Measurements from ENCODE around the gene KASH5. TPM values are rescaled to one million over a fixed set of nuclear protein-coding genes. Genes with fewer than 3 reads are reported as not detected.
A peak's percentile ranks its signal among the peaks of the same experiment; 100 is the strongest.

Gene KASH5, protein sequence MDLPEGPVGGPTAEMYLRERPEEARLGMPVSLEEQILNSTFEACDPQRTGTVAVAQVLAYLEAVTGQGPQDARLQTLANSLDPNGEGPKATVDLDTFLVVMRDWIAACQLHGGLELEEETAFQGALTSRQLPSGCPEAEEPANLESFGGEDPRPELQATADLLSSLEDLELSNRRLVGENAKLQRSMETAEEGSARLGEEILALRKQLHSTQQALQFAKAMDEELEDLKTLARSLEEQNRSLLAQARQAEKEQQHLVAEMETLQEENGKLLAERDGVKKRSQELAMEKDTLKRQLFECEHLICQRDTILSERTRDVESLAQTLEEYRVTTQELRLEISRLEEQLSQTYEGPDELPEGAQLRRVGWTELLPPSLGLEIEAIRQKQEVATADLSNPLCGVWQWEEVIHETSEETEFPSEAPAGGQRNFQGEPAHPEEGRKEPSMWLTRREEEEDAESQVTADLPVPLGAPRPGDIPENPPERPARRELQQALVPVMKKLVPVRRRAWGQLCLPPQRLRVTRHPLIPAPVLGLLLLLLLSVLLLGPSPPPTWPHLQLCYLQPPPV
- under 1 TPM; 0.14 to 0.57 (median 0.45) TPM for polyA plus RNA-seq (ENCODE audit: insufficient read length in 3 of 3)
- long read RNA-seq, donor 1: 0 reads
- long read RNA-seq, donor 2: 0 reads
- long read RNA-seq, donor 3: 0 reads
- long read RNA-seq, donor 4: 0 reads
- long read RNA-seq, donor 5: 0 reads
- long read RNA-seq, donor 6: 0 reads
- long read RNA-seq, donor 7: 0 reads
- long read RNA-seq, donor 8: 0 reads
- long read RNA-seq, donor 9: 0 reads
- long read RNA-seq, donor 10: 0 reads
- long read RNA-seq, donor 11: 0 reads
- long read RNA-seq, donor 12: 0 reads
- long read RNA-seq, donor 13, partial matches to known transcripts: 63 of 116 reads
- long read RNA-seq, donor 13, other reads (novel, unspliced or antisense): 53 of 116 reads
- long read RNA-seq, donor 14: 0 reads
- long read RNA-seq, donor 15: 0 reads
- long read RNA-seq, donor 16: 0 reads

DNA sequence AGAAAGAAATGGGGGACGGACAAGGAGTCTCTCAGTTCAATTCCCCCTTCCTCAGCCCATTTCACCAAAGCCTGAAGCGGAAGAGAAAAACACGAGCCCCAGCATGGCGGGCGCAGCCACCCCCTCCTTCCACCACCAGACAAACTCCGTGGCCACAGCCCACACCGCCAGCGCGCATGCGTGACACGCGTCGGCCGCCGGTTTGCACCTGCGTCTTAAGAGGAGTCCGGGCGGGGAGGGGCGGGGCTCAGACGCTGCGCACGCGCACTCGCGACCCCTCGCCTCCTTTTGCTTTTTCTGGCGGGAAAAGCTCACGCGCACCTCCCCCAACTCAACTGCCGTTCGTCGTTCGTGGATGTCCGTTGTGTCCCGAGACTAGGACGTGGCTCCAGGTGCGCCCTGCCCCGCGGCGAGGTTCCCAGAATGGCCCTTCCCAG is at the start of gene KASH5:
TSS of gene KASH5 (plus strand) at position 314 of the 437 bp plus-strand sequence. CDS start 2,635 bp downstream, outside the sequence.
- peak in 3 of 11 donors; percentile 18 to 26 (median 18) for DNase-seq (ENCODE audit: extremely low read depth in 1 of 11, low read depth in 9 of 11, low spot score in 4 of 11)

DNA sequence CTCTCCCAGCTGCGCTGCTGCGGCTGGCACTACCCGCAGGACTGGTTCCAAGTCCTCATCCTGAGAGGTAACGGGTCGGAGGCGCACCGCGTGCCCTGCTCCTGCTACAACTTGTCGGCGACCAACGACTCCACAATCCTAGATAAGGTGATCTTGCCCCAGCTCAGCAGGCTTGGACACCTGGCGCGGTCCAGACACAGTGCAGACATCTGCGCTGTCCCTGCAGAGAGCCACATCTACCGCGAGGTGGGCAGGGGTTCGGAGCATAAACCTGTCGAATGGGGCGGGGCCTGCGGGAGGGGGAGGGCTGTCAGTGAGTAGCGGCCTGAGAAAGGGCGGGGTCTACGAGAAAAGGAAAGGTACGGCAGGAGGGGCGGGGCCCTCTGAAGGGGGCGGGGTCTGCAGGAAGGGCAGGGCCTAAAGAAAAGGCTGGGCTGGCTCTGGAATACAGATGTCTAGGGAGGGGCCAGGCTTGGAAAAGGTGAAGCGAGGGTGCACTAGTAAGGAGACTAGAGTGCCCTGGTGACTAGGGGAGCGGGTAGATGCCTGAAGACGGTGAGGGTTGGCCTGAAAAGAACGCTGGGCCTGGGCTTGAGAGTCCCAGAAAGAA is 49.3 kb upstream of the KASH5 start:
- peak in 7 of 11 donors; percentile 59 to 83 (median 74) for DNase-seq (ENCODE audit: extremely low read depth in 1 of 11, low read depth in 9 of 11, low spot score in 4 of 11)

DNA sequence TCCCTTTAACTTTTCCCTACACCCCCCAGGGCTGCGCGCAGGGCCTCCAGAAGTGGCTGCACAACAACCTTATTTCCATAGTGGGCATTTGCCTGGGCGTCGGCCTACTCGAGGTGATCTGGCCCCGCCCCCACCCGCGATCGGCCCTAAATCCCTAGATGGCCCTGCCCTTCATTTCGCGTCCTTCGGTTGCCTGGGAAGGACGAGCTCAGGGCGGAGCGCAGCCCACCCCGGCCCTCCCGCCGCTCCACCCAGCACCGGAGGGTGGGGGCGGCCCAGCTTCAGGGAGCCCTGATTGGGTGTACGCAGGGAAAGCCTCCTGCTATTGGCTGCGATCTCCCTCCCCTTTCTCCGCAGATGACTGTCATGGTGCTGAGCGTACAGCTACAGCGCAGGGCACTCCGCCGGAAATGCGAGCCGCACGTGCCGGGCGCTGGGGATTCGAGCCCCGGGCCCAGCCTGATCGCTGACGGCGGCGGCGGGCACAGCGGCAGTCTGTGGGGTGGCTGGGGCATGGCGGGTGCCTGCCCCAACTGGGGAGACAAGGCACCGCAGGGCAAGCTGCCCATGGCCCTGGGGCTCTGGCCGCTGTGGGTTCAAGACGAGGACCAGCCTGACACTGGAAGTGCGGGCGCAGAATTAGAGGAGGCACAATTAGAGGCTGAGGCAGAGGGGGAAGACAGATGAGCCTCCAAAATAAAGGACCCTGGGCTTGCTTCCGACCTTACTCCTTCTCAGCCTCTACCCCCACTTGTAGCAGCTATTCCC is 48.6 kb upstream of the KASH5 start:
- DNase-seq (ENCODE audit: extremely low read depth in 1 of 11, low read depth in 9 of 11, low spot score in 4 of 11): peak; percentile 77 to 92 (median 87)

DNA sequence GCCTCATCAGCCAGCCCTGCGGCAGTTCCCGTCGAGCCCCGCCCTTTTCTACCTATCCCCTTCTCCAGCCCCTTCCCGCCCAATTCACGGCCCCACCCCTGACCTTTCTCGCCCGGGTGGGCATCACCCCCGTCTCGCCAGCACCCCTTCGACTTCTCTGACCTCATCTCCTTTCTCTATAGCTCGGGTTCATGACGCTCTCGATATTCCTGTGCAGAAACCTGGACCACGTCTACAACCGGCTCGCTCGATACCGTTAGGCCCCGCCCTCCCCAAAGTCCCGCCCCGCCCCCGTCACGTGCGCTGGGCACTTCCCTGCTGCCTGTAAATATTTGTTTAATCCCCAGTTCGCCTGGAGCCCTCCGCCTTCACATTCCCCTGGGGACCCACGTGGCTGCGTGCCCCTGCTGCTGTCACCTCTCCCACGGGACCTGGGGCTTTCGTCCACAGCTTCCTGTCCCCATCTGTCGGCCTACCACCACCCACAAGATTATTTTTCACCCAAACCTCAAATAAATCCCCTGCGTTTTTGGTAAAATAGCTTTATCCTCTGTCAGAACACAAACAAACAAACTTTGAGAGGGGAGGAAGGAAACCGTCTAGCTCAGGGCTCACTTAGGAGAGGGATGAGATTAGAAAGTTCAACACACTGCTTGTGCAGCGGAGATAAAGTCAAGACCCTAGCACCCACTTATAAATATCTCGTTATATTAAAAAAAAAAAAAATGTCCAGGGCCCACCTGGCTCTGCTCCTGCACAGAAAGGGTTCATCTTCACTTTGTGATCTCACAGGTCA is 47.8 kb upstream of the KASH5 start:
- DNase-seq (ENCODE audit: extremely low read depth in 1 of 11, low read depth in 9 of 11, low spot score in 4 of 11): peak in 2 of 11 donors; percentile 44 to 45

DNA sequence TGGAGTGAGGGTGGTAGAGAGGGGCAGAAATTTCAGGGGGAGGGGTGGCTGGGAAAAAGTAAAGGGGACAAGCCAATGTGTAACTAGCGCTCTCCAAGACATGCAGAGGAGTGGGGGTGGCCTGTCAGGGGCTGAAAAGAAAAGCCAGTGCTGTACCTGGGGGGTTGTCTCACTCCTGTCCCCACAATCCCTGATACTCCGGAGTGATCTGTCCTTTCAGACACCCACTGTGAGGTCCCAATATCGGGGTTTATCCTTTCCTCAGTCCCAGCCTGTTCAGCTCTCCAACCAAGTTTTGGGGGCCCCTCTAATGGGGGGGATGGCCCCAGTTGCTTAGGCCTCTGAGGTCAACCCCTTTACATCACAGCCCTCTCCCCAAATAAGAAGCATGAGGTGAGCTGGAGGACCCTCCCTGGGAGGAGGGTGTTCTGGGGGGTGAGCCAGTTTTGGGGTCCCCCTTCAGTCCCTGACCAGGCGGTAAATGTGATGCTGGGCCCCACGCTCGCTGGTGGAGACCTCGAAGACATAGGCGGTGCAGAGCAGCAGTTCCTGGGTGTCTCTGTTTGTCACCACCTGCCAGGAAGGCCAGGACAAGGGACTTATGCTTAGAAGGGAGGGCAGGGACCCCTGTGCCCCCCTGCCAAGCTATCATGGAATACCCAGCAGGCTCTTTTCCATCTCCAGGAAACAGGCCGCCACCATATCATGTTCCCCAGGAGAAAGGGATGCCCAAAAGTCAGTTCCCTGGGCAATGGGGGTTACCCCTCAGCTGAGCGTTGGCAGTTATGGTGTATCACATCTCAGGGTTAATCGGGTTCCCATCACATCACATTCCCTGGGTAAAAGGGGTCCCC is 47.0 kb upstream of the KASH5 start:
- DNase-seq (ENCODE audit: extremely low read depth in 1 of 11, low read depth in 9 of 11, low spot score in 4 of 11): no peak

DNA sequence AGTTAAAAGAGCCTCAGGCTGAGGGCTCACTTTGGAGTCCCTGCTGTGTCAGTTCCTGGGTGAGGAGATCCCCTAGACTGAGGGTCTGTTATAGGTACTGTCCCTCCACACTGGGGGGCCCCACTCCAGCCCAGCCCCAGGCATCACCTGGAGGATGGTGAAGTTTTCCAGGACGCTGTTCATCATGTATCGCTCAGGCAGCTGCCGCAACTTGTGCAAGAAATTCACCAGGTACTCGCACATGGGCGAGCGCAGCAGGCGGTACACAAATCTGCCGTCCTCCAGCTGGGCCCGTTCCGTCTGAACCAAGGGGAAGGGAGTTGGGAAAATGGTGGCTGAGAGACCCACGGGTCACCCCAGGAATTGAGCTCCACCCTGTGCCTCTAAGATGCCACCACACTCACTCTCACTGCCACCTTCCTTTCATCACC is 45.7 kb upstream of the KASH5 start:
- no peak for DNase-seq (ENCODE audit: extremely low read depth in 1 of 11, low read depth in 9 of 11, low spot score in 4 of 11)

DNA sequence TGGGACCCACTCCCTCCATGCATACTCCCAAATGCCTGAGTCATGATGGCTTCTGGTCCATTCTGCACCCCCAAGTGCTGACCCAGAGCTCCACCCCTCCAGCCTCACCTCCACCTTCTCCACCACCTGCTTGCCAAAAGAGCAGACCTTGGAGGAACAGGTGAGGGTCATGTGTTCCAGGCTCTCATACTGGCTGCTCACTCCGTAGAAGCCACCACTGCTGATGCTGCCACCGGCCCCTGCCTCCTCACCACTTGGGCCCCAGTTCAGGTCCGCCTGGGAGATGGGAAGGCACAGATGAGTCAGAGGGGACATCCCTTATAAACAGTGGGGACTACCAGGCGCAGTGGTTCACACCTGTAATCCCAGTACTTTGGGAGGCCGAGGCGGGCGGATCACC is 44.9 kb upstream of the KASH5 start:
- no peak for DNase-seq (ENCODE audit: extremely low read depth in 1 of 11, low read depth in 9 of 11, low spot score in 4 of 11)

DNA sequence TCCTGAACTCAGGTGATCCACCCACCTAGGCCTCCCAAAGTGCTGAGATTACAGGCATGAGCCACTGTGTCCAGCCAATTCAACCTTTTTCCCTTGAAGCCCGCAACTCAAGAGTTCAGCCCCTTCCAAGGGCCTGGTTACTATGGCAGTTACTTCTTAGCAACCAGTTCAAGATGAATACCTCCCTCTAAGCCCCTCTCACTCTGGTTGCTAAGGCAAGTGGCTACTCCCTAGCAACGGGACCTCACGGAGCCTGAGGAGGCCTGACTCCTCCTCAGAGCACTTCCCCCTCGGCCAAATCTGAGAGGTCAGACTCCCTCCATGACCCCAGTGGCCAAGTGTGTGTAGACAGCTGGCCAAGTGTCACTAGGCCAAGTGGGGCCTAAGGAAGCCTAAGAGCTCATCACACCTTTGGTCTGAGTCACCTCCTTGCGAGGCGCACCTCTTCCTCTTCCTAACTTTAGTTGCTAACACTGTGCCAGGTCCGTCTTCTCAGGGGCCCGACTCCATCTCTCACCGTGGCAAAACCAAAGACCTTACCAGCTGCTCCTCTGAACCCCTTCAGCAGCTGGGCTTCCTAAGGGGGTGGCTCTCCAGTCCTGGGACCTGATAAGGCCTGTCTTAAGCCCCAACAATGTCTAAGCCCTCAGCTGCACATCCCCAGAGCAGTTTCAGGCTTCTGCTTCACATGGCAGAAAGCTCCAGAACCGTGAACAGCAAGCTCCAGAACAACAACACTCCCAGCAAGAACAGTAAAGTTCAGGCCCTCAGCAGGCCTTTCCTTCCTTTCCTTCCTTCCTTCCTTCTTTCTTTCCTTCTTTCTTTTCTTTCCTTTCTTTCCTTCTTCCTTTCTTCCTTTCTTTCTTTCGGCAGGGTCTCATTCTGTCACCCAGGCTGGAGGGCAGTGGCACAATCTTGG is 43.3 kb upstream of the KASH5 start:
- DNase-seq (ENCODE audit: extremely low read depth in 1 of 11, low read depth in 9 of 11, low spot score in 4 of 11): no peak

DNA sequence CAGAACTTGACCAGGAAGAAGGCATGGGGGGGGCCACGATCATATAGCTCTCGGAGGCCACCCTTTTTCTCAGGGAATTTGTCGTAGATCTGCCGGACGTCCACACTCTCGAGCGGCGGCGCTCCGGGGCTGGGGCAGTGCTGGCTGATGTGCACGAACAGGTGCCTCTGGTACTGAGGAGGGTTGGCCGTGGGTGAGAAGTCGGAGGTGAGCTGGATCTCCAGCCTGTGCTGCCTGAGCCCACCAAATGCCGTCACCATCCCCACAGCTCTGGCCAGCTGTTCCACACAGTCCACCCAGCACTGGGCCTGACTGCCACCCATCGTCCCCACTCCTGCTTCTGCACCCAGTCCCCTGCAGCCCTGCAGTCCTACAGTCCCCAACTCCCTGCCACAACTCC is 40.9 kb upstream of the KASH5 start:
- no peak for DNase-seq (ENCODE audit: extremely low read depth in 1 of 11, low read depth in 9 of 11, low spot score in 4 of 11)

DNA sequence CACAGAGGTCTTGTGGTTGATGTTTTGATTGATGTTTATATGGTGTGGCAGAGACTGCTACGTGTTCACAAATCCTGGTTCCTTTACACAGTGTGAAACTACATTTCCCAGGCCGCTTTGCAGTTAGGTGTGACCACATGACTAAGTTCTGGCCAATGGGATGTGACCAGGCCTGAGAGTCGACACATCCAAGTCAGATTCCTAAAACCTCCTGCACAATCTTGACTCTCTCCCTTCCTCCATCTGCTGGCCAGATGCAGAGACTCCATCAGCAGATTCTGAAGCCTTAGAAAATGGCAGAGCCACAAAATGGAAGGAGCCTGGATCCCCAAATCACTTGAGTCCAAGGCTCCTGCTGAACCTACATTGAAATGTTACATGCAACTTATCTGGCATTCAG is 40.2 kb upstream of the KASH5 start:
- peak in 1 of 11 donors; percentile 26 for DNase-seq (ENCODE audit: extremely low read depth in 1 of 11, low read depth in 9 of 11, low spot score in 4 of 11)

DNA sequence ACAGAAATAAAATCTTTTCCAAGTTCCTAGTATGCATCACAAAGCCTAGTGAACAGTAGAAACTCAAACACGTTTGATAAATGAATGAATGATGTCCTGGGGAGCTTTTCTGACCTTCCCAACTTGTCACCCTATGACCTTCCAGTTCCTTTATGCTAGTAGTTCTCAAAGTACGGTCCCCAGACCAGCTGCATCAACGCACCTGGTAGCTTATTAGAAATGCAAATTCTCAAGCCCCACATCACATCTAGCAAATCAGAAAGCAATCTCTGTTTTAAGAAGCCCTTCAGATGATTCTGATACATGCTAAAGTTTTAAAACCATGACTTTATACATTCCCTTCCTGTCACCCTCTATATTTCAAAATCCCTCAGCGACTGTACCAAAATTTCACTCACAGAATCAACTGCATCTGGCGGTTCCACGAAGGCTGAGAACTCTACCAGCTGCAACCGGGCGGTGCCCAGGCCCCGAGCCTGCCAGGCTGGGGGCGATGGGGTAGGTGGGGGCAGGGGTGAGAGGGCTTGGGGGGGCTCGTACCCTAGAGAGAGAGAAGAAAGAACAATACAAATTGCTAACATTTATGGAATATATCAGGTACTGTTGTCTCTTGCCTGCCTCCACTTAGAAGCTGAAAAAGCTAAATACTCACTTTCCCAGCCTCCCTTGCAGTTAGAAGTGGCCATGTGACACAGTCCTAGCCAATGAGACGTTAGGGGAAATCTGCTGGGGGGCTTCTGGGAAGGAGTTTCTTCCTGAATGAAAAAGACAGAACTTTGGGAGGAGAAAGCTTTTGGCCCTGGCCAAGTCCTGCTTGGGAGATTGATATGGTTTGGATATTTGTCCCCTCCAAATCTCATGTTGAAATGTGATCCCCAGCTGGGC is 39.5 kb upstream of the KASH5 start:
- no peak for DNase-seq (ENCODE audit: extremely low read depth in 1 of 11, low read depth in 9 of 11, low spot score in 4 of 11)

DNA sequence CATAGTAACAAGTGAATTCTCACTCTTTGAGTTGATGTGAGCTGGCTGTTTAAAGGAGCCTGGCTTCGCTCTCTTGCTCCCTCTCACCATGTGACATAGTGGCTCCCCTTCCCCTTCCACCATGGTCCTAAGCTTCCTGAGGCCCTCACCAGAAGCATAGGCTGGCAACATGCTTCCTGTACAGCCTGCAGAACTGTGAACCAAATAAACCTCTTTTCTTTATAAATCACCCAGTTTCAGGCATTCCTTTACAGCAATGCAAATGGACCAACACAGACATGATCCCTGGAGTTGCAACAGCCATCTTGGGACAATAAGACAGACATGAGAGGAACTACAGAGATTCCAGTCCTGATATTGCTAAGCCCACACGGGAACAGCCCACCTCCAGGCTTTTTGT is 38.5 kb upstream of the KASH5 start:
- DNase-seq (ENCODE audit: extremely low read depth in 1 of 11, low read depth in 9 of 11, low spot score in 4 of 11): no peak

DNA sequence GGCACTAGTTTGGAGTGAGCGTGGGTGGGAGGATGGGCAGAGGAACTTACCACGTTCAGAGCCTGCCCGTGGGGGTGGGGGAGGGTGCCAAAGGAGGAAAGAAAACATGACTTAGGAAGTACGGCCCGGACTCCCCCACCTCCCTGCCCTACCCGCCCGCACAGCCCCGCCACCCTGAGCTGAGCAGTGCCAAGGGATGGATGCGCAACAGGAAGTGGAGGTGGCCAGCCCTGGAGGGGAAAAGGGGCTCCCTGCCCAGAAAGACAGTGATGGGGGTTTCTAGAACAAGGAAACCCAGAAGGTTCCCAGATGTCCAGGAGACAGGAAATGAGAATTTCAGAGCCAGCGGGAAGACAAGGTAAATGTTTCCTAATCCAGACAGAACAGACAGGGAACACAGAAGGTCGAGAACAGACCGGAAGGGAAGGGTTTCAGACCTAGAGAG is 32.1 kb upstream of the KASH5 start:
- no peak for DNase-seq (ENCODE audit: extremely low read depth in 1 of 11, low read depth in 9 of 11, low spot score in 4 of 11)

DNA sequence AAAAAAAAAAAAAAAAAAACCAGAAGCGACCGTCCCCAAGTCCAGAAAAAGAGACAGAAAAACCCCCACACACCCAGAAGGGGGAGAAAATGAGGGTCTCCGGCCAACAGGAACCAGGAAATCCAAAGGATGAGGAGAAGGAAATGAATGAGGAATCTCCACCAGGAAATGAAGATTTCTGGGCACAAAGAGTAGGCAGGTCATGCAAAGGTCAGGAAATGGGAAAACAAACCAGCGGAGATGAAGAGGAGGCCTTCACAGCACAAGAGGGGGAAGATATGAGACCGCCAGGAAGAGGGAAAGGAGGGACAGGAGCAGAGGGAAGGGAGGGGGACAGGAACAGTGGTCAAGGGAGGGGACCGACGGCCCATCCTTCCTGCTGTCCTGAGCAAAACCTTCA is 31.7 kb upstream of the KASH5 start:
- DNase-seq (ENCODE audit: extremely low read depth in 1 of 11, low read depth in 9 of 11, low spot score in 4 of 11): no peak

DNA sequence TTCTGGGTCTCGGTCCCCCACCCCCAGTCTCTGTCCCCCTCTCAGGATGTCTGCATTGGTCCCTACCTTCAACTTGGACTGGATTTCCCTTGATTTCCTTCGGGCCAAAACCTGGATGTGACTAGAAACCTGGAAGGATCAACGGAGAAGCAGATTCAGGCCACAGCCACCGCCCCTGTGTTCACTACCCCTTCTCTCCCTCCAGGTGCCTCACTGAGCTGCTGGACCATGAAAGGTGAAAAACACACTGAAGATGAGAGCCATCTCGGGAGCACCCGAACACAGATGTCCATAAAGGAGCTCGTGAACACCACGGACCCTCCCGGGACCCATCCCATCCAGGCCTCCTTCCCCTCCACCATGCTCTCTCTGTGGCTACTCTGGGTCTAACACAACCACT is 30.9 kb upstream of the KASH5 start:
- no peak for DNase-seq (ENCODE audit: extremely low read depth in 1 of 11, low read depth in 9 of 11, low spot score in 4 of 11)
